HEK293T (cell line): ENCODE measurements around the gene PCGF1.

ENCODE experiments used
- ARNT ChIP-seq: fragments of 450-650 bp; IDR thresholded peaks from 2 replicates; pipeline ENCODE4 v1.6.1; 2017; ENCODE audit warnings: mild to moderate bottlenecking
- BHLHE40 ChIP-seq: fragments of 450-650 bp; IDR thresholded peaks from 2 replicates; pipeline ENCODE4 v1.6.1; 2016; ENCODE audit warnings: mild to moderate bottlenecking, moderate library complexity, borderline replicate concordance
- CTBP1 ChIP-seq: fragments of 450-650 bp; IDR thresholded peaks from 2 replicates; pipeline ENCODE4 v1.6.1; 2016; ENCODE audit warnings: borderline replicate concordance
- ELF4 ChIP-seq: fragments of 450-650 bp; IDR thresholded peaks from 2 replicates; pipeline ENCODE4 v1.6.1; 2017; ENCODE audit warnings: antibody characterized with exemption
- FOXA1 ChIP-seq: fragments of 450-650 bp; IDR thresholded peaks from 2 replicates; pipeline ENCODE4 v1.6.1; 2016; ENCODE audit warnings: mild to moderate bottlenecking
- FOXM1 ChIP-seq: fragments of 450-650 bp; IDR thresholded peaks from 2 replicates; pipeline ENCODE4 v1.6.1; 2017; ENCODE audit warnings: mild to moderate bottlenecking, borderline replicate concordance
- HDGF ChIP-seq: fragments of 450-650 bp; IDR thresholded peaks from 2 replicates; pipeline ENCODE4 v1.6.1; 2017; ENCODE audit warnings: antibody characterized with exemption, borderline replicate concordance
- L3MBTL2 ChIP-seq: fragments of 450-650 bp; conservative IDR thresholded peaks from 2 replicates; pipeline ENCODE4 v1.6.1; 2016; ENCODE audit warnings: mild to moderate bottlenecking
- LEF1 ChIP-seq: fragments of 450-650 bp; IDR thresholded peaks from 2 replicates; pipeline ENCODE4 v1.6.1; 2017; ENCODE audit warnings: mild to moderate bottlenecking, borderline replicate concordance
- NFRKB ChIP-seq: fragments of 450-650 bp; IDR thresholded peaks from 2 replicates; pipeline ENCODE4 v1.6.1; 2016; ENCODE audit warnings: mild to moderate bottlenecking, moderate library complexity
- SP1 ChIP-seq: fragments of 450-650 bp; IDR thresholded peaks from 2 replicates; pipeline ENCODE4 v1.6.1; 2017
- SUZ12 ChIP-seq: fragments of 450-650 bp; IDR thresholded peaks from 2 replicates; pipeline ENCODE4 v1.6.1; 2016; ENCODE audit warnings: mild to moderate bottlenecking
- TARDBP ChIP-seq: fragments of 450-650 bp; IDR thresholded peaks from 2 replicates; pipeline ENCODE4 v1.6.1; 2016

DNA sequence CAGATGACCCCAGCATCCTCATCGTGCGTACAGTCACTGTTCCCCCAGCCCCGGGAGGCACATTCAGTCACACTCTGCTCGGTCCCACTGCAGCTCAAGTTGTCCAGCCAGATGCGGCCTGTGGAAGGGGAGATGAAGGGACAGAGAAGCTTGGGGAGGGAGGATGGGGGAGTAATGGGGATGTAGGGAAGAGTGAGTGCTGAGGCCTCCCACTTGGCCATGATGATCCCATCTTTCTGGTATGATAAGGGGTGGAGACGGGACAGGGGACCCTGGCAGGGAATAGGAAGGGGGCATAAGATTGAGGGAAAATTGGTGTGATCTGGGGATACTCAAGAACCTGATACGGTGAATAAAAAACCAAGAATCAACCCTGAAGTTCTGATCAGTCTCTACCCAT, 42.7 kb upstream of the PCGF1 start:
- TF ChIP-seq ELF4, result no peak
- TF ChIP-seq ARNT, result no peak
- no peak for TF ChIP-seq FOXA1
- TF ChIP-seq TARDBP, result no peak
- TF ChIP-seq HDGF, result no peak
- TF ChIP-seq FOXM1, result no peak
- TF ChIP-seq BHLHE40, result no peak
- no peak for TF ChIP-seq SUZ12
- no peak for TF ChIP-seq LEF1
- no peak for TF ChIP-seq SP1
- TF ChIP-seq L3MBTL2, result no peak
- no peak for TF ChIP-seq CTBP1
- no peak for TF ChIP-seq NFRKB
